A673 (cell line): ENCODE measurements around the gene SDS. TPM values are rescaled to one million over a fixed set of nuclear protein-coding genes. Genes with fewer than 3 reads are reported as not detected.

ENCODE experiments used
- BruUV-seq: library from RNA; stranded (reverse); fragments of 400-500 nt; replicated peaks from 2 replicates; lab custom pipeline; 2021; lab: Mats Ljungman, UMichigan
- CTCF ChIA-PET: fragments of 300-600 bp; sonication (Branson Sonifier 250); formaldehyde crosslinking; loops from one replicate; lab custom pipeline; 2022; ENCODE audit warnings: antibody characterized with exemption; lab: Charles Lee
- POLR2A ChIA-PET: fragments of 300-600 bp; sonication (Branson Sonifier 250); formaldehyde crosslinking; loops from one replicate; lab custom pipeline; 2022; ENCODE audit warnings: antibody characterized with exemption; ENCODE audit not compliant: low non-redundant PET; lab: Charles Lee
- DNase-seq: peaks from one replicate; pipeline ENCODE4 v3.0.0-alpha.2; 2015; ENCODE audit warnings: low spot score
- H3K27ac ChIP-seq: fragments of 200-600 bp; sonication (generic); 2 replicates; pipeline ENCODE4 v1.5.1; 2016; ENCODE audit warnings: mixed run types, low read depth, mild to moderate bottlenecking, mixed read lengths, antibody characterized with exemption, low read length; ENCODE audit not compliant: poor library complexity, severe bottlenecking
- H3K27me3 ChIP-seq: fragments of 200-600 bp; sonication (generic); replicated peaks from 2 replicates; pipeline ENCODE4 v1.6.1; 2017; ENCODE audit warnings: mixed run types, low read depth, mild to moderate bottlenecking, mixed read lengths, antibody characterized with exemption, low read length; ENCODE audit not compliant: insufficient read depth, poor library complexity
- H3K36me3 ChIP-seq: fragments of 200-600 bp; sonication (generic); 2 replicates; pipeline ENCODE4 v1.6.1; 2016; ENCODE audit warnings: mixed run types, mild to moderate bottlenecking, mixed read lengths, antibody characterized with exemption, low read length; ENCODE audit not compliant: insufficient read depth, poor library complexity, severe bottlenecking
- H3K4me1 ChIP-seq: fragments of 200-600 bp; sonication (generic); 2 replicates; pipeline ENCODE4 v1.6.1; 2017; ENCODE audit warnings: mixed run types, mild to moderate bottlenecking, mixed read lengths, antibody characterized with exemption, low read length; ENCODE audit not compliant: insufficient read depth, poor library complexity, severe bottlenecking
- H3K4me3 ChIP-seq: fragments of 200-600 bp; sonication (generic); 2 replicates; pipeline ENCODE4 v1.5.1; 2016; ENCODE audit warnings: low read depth, mixed run types, mild to moderate bottlenecking, mixed read lengths, low read length; ENCODE audit not compliant: poor library complexity, severe bottlenecking
- H3K9me3 ChIP-seq: fragments of 200-600 bp; sonication (generic); 2 replicates; pipeline ENCODE4 v1.6.1; 2016; ENCODE audit warnings: mixed run types, low read depth, mild to moderate bottlenecking, mixed read lengths, antibody characterized with exemption, low read length; ENCODE audit not compliant: poor library complexity, severe bottlenecking
- EZH2 ChIP-seq: fragments of 200-600 bp; sonication (generic); IDR thresholded peaks from 2 replicates; pipeline ENCODE4 v1.6.1; 2017; ENCODE audit warnings: borderline replicate concordance, low read depth, mild to moderate bottlenecking, mixed read lengths, antibody characterized with exemption, low read length; ENCODE audit not compliant: poor library complexity, severe bottlenecking
- intact Hi-C: fragments of 100-400 bp; cut with micrococcal nuclease; formaldehyde crosslinking; loops from one replicate; pipeline ENCODE4 v1.10.0; 2022; ENCODE audit not compliant: unreplicated experiment
- total RNA-seq: library from RNA; stranded (reverse); gene quantifications from 2 replicates; pipeline ENCODE4 v1.2.3, GENCODE V29; 2021
- TF ChIP-seq, protein P1 (sequence below): fragments of 300-800, 200-600 bp; sonication (generic); conservative IDR thresholded peaks from 2 replicates; pipeline ENCODE4 v1.5.1; 2017; ENCODE audit warnings: low read depth, mild to moderate bottlenecking, antibody characterized with exemption, low read length, moderate library complexity, mixed read lengths

The SDS gene
- total RNA-seq, 1 experiment from 2014 or later: not detected

DNA sequence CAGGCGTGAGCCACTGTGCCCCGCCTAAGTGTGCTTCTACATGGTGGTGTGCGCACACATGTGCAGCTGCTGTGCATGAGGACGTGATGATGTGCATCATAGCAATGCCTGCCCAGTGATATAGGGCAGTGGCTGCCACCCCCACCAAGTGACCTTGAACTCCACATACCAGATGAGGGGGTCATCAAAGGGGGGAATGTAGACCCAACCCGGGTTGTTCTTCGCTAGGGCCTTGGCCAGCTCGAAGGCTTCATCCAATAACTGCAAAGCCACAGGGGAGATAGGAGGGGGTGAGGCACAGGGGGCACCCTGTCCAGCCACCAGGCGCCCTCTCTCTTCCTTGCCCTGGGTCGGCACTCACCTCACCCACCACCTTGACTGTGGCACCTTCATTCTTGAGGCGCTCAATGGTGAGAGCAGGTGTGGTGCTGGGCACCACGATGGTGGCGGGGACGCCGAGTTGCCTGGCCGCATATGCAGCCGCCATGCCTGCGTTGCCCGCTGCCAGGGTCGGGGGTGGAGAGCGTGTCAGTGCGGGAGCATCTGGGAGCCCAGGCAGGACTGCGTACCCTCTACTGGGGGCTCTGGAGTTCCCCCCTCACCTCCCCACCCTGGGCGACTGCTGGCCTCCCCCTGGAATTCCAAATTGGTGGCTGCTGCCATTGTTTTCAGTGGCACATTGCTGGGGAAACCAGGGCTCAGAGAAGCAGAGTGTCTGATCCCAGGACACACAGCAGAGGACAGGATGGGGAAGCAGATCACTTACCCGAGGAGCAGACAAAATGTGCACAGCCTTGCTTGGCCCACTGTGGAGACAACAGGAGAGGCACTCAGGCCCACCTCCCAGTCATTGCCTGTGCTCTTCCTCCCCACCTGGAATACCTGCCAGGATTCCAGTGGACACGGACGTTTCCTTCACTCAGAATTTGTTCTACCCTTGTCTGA lies 5.1 kb downstream of the SDS start:
- Histone ChIP-seq H3K36me3 (no peaks in the 10 kb centered on the region), H3K27ac (no peak overlapping the region), H3K4me3 (no peak overlapping the region), H3K27me3 (no peaks in the 10 kb centered on the region), H3K4me1 (no peaks in the 10 kb centered on the region), H3K9me3 (no peaks in the 10 kb centered on the region)
- no TSS peak for BruUV-seq
- intact Hi-C loops: no loop called here
- no peak for DNase-seq
- CTCF ChIA-PET: no interaction called here
- POLR2A ChIA-PET: no interaction called here
- no peak for TF ChIP-seq EZH2
- TF ChIP-seq, protein P1, sequence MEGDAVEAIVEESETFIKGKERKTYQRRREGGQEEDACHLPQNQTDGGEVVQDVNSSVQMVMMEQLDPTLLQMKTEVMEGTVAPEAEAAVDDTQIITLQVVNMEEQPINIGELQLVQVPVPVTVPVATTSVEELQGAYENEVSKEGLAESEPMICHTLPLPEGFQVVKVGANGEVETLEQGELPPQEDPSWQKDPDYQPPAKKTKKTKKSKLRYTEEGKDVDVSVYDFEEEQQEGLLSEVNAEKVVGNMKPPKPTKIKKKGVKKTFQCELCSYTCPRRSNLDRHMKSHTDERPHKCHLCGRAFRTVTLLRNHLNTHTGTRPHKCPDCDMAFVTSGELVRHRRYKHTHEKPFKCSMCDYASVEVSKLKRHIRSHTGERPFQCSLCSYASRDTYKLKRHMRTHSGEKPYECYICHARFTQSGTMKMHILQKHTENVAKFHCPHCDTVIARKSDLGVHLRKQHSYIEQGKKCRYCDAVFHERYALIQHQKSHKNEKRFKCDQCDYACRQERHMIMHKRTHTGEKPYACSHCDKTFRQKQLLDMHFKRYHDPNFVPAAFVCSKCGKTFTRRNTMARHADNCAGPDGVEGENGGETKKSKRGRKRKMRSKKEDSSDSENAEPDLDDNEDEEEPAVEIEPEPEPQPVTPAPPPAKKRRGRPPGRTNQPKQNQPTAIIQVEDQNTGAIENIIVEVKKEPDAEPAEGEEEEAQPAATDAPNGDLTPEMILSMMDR: no peak

DNA sequence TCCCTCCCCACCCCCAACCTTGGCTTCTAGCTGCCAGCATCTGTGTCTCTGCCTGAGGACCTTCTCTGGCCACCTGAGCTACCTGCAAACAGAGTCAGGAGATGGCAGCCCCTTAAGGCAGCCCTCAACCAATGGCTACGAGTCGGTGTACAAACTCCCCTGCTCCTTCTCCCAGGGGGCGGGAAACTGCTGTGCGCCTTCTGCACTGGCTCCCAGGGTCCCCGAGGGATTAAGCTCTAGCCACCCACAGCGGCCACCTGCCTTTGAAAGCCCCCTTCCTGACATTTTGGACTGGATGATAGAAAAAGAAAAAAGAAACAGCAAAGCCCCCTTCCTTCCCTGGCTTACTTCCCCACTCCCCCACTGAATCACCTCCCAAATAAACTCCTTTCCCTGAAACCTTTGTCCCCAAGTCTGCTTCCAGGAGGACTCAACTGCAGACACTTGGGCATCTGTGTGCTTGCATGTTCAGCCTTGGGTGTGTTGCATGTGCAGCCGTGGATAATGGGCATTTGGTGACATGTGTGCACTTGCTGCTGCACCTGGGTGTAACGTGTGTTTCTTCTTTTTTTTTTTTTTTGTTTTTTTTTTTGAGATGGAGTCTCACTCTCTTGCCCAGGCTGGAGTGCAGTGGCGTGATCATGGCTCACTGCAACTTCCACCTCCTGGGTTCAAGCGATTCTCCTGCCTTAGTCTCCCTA lies 6.0 kb downstream of the SDS start:
- Histone ChIP-seq H3K4me1 (no peaks in the 10 kb centered on the region), H3K27ac (no peak overlapping the region), H3K36me3 (no peaks in the 10 kb centered on the region), H3K27me3 (no peaks in the 10 kb centered on the region), H3K9me3 (no peaks in the 10 kb centered on the region), H3K4me3 (no peak overlapping the region)
- no peak for TF ChIP-seq EZH2
- TF ChIP-seq, protein P1: no peak
- ChIA-PET POLR2A (no interaction called here), CTCF (no interaction called here)
- no TSS peak for BruUV-seq
- no peak for DNase-seq
- intact Hi-C loops: no loop called here

DNA sequence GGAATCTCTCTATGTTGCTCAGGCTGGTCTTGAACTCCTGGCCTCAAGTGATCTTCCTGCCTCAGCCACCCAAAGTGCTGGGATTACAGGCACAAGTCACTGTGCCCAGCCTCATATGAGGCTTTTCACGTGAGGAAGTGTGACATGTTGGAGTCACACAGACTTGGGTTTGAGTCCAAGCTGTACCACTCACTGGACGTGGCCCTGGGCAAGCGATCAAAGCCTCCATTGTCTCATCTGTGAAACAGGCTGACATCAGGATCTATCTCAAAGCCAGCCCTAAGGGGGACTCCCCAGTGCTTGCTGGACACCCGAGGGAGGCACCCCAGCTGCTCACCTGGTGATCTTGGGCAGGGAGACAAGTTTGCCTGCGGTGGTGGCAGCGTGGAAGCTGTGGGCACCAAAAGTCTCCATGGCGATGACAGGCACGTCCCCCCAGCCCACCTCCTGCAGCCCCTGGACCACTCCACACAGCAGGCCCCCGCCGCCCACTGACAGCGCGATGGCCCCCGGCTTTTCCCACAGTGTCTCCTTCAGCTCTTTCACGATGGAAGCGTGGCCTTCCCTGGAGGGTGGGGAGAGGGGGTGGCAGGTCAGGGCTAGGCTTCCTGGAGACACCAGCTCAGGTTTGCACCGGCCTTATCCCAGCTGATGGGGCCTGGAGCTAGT lies 6.7 kb downstream of the SDS start:
- H3K27ac ChIP-seq: no peak overlapping the region
- no peaks in the 10 kb centered on the region for H3K9me3 ChIP-seq
- H3K27me3 ChIP-seq: no peaks in the 10 kb centered on the region
- TF ChIP-seq, protein P1: no peak
- no peak for TF ChIP-seq EZH2
- BruUV-seq: no TSS peak
- ChIA-PET CTCF (no interaction called here), POLR2A (no interaction called here)
- intact Hi-C loops: no loop called here
- no peaks in the 10 kb centered on the region for H3K4me1 ChIP-seq
- no peak for DNase-seq
- H3K36me3 ChIP-seq: no peaks in the 10 kb centered on the region
- no peak overlapping the region for H3K4me3 ChIP-seq
